ENCODE data around the gene ARHGEF40.

ARHGEF40 gene

DNA sequence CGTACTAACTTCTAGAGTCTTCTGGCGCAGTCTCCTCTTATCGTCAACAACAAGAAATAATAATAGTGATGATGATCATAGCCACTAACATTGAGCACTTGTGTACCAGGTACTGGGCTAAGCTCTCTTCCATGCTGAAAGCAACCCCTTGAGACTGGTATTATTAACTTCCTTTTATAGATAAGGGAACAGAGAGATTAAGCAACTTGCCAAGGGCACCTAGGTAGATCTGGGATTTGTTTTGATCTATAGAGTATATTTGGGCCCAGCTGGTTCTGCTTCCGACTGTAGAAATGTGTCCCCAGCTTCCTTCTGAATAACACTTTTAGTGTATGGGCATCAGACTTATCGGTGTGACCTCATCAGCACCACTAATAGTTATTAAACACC is 29.5 kb downstream of the ARHGEF40 start:
- no peak for DNase-seq

GRCh38 chr14:21100931-21101330 is 30.8 kb downstream of the ARHGEF40 start, which contains the start of gene TMEM253:
Gene TMEM253 (plus strand): TSS chr14:21101066. CDS start chr14:21101344, 278 bp downstream.
- no peak for DNase-seq

GRCh38 chr14:21101802-21102413 is 31.8 kb downstream of the ARHGEF40 start:
- no peak for DNase-seq

- DNase-seq = no peak
Observed at GRCh38 chr14:21102521-21103410, 32.7 kb downstream of the ARHGEF40 start.

- no peak for DNase-seq
Observed at GRCh38 chr14:21103411-21103709, 33.3 kb downstream of the ARHGEF40 start.

DNA sequence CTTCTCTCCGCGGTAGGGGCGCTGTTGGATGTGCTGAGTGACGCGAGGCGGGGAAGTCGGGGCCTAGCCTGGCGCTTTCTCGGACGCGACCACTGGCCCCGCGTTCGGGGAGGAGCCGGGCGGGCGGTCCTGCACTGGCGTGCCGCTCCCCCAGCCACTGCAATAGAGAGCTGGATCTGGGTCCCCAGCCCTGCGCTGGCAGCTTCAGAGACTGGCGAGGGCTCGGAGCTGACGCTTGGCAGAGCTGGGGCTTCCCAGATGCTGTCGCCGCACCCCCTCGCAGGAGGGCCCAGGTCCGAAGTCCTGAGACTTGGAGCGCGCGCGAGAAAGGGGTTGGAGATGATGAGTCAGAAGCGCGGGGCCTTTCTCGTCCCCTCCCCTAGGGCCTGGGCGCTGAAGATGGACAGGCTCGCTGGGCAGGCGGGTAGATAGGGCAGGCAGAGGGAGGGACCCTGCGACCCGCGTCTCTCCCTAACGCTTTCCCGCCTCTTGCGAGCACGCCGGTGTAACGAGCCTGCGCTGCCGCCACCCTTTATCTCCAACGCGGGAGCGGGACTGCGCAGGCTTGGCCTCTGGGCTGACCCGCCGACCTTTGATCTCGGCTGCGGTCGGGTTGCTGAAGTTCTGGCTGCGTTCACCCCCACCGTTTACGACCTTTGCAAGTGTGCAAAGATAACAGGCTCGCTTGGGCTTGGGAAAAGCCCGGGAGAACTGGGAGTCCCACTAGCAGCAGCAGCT is 33.8 kb downstream of the ARHGEF40 start:
- peak; percentile 89 to 90 for DNase-seq

DNA sequence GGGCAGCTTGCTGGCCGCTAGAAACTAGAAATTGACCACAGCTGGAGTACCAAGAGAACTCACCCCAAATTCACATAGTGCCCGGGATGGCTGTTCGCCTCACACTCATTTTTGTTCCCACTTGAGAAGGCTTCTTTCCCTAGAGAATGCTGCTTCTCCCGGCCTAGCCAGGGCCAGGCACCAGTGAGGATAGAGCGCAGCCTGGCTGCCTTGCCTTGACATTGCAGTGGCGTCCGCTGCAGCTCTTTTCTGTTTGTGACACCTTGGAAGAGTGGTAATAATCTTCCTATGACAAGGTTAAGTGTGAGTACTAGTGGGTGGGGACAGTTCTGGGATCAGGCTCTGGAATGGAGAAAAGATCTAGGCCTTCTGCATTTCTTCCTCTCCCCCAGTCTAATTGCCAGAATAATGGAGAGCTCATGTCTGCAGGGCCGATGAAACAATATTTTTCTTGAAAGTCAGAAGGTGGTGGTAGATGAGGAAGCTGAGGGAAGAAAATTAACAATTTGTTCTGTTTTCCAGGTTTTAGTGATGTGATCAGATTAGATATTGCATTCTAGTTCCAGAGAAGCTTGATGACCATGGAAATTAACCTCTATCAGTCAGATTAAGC is 34.5 kb downstream of the ARHGEF40 start:
- peak; percentile 48 to 61 for DNase-seq

DNA sequence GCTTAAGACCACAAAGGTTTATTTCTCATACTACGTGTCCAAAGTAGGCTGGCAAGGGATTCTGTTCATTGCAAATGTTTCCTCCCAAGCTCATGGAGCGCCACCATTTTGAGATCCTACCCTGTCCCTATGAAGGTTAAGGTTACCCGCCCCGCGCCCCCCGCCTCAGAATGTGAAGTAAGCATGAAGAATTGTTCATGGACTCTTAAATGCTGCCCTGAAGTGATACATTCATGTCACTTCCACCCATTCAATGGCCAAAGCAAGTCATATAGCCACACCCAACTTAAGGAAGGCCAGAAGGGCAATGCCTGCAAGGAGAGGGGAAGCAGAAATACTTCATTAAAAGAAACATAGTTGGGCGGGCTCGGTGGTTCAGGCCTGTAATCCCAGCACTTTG is 35.0 kb downstream of the ARHGEF40 start:
- no peak for DNase-seq

- DNase-seq = no peak
Observed at GRCh38 chr14:21106176-21106497, 36.0 kb downstream of the ARHGEF40 start.

- peak; percentile 72 to 79 for DNase-seq
Observed at GRCh38 chr14:21106498-21107282, 36.6 kb downstream of the ARHGEF40 start.

DNA sequence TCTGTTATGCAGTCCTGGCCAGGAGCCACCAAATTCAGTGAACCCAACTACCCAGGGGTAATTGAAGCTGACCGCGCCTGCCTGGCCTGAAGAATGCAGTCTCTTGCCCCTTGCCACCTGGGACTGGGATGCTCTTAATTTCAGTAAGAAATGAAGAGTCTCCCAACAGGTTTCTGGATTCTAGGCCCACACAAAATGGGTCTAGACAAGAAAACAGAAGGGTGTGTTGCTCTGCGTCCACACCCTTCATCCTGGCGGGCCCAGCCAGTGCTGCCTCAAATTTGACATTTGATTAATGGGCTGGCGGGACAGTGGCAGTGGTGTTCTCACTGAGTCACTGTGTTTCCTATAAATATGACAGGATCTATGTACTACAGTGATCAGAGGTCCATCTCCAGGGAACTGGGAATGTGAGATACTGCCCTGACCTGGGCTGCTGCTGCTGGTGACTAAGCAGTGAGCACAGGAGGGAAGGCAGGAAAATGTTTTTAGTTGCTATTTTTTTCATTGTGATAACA is 37.2 kb downstream of the ARHGEF40 start:
- no peak for DNase-seq

- no peak for DNase-seq
Observed at GRCh38 chr14:21108791-21109190, 38.7 kb downstream of the ARHGEF40 start.

DNA sequence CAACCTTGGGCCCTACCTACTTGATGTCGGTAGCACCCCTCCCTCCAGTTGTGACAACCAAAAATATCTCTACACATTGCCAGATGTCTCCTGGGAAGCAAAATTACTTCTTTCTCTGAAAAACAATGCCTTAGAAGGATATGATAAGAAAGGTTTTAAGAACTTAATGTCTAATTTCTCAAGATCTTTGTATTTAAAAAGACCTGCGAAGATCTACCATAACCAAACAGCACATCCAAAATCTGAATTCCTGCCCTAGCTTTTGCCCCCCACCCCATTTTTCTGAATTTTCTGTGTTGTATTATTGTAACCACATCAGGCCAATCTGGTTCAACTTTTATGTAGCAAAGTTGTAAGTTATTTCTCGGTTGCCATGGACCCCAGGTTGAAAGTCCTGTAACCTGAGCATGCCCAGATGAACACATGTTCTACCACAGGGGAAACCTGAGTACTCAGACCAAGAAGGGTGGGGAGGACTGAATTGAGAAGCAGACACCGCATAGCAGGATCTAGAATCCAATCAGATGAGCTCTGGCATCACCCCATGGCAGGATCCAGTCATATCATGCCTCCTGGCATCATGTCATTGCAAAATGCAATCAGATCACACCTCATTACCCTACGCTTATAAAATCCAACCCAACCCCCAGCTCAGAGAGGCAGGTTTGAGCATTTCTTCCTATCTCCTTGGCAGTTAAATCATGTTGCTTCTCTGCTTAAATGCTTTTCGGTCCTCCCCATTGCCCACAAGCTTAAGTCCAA is 39.5 kb downstream of the ARHGEF40 start:
- DNase-seq = no peak

- DNase-seq = no peak
Observed at GRCh38 chr14:21112255-21112654, 42.2 kb downstream of the ARHGEF40 start.

- no peak for DNase-seq
Observed at GRCh38 chr14:21113369-21113768, 43.3 kb downstream of the ARHGEF40 start.

GRCh38 chr14:21118933-21119332 is 48.8 kb downstream of the ARHGEF40 start:
- no peak for DNase-seq

- DNase-seq = no peak
Observed at GRCh38 chr14:21120686-21121085, 50.6 kb downstream of the ARHGEF40 start.

GRCh38 chr14:21121122-21121521 is 51.0 kb downstream of the ARHGEF40 start:
- DNase-seq = no peak

- no peak for DNase-seq
Observed at GRCh38 chr14:21123429-21123828, 53.3 kb downstream of the ARHGEF40 start.

- DNase-seq = no peak
Observed at GRCh38 chr14:21133901-21134300, 63.8 kb downstream of the ARHGEF40 start.

GRCh38 chr14:21136024-21136423 is 65.9 kb downstream of the ARHGEF40 start:
- no peak for DNase-seq
